ENCODE measurements around the gene KDM1A. TPM values are rescaled to one million over a fixed set of nuclear protein-coding genes. Genes with fewer than 3 reads are reported as not detected.

Gene KDM1A
- total and polyA plus RNA-seq, 9 of the 15 experiments (the other 6 are each of a cell fraction or from before 2014, with no cell fraction given), result 59.2 to 181 (median 168) TPM

DNA sequence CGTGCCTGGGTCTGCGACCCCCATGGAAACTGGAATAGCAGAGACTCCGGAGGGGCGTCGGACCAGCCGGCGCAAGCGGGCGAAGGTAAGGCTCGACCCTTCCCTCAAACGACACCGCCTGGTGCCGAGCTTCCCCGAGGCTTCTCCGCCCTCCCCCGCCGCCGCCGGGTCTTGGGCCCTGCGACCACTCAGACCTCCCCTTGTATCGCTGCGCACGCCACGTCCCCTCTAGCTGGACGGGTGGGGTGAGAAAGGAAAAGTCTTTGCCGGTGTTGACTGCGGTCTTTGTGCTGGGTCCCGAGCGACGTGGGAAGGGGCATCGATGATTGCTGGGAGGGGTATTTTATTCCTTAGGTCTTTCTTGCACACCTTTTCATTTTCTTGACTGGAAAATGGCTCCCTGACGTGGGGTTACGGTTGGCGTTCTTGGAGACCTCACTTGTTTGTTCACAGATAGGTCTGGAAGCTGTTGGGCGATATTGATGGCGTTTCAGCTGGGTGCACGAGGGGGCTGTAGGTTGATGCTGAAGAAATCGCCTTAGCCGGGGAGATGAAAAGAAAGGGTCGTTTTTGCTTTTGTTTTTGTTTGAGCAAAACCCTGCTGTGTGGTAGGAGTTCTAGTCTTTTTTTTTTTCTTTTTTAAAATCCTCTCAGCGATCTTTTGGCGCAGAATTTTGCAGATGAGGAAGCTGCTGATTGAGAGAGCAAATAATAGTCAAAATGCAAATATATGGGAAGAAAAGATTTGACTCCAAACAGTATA is 776 bp downstream of the KDM1A start (continued):
- TF ChIP-seq ZNF644 (tag; IDR thresholded peaks at IDR 0.05; ENCODE audit: low read depth) (no peak), PHF20 (IDR thresholded peaks at IDR 0.05; ENCODE audit: partially characterized antibody) (no peak), PHF21A (IDR thresholded peaks at IDR 0.05; ENCODE audit: borderline replicate concordance, low read depth) (no peak), ZNF408 (CRISPR knock-in tag; IDR thresholded peaks at IDR 0.05; ENCODE audit: low read depth) (no peak), ARID3B (CRISPR knock-in tag; IDR thresholded peaks at IDR 0.05; ENCODE audit: borderline replicate concordance) (no peak), SMAD2 (IDR thresholded peaks at IDR 0.05; ENCODE audit: low read depth, low read length) (no peak), ZBTB8A (IDR thresholded peaks at IDR 0.05; ENCODE audit: partially characterized antibody) (no peak), RAD21 (CRISPR knock-in tag; conservative IDR thresholded peaks at IDR 0.05 in 1 of 2, IDR thresholded peaks at IDR 0.05 in 1 of 2) (no peak), SRSF1 (IDR thresholded peaks at IDR 0.05; ENCODE audit: low read depth, low read length) (no peak), ZNF561 (CRISPR knock-in tag; conservative IDR thresholded peaks at IDR 0.05) (no peak), NFIX (CRISPR knock-in tag; IDR thresholded peaks at IDR 0.05; ENCODE audit: low read depth) (no peak), MTA3 (IDR thresholded peaks at IDR 0.05; ENCODE audit: borderline replicate concordance) (no peak), ZNF124 (CRISPR knock-in tag; IDR thresholded peaks at IDR 0.05) (no peak), BACH1 (tag; IDR thresholded peaks at IDR 0.05) (no peak), POU5F1 (IDR thresholded peaks at IDR 0.05; ENCODE audit: borderline replicate concordance, low read depth, low read length, partially characterized antibody) (no peak), POLR2H (tag; IDR thresholded peaks at IDR 0.05; ENCODE audit: low read depth) (no peak), FOXM1 (IDR thresholded peaks at IDR 0.05; ENCODE audit: low read depth) (no peak), FOXM1 (CRISPR knock-in tag; IDR thresholded peaks at IDR 0.05; ENCODE audit: low read depth) (no peak), ZMIZ1 (IDR thresholded peaks at IDR 0.05; ENCODE audit: low read depth in 2 of 2, low read length in 2 of 2) (no peak), SAFB2 (IDR thresholded peaks at IDR 0.05; ENCODE audit: borderline replicate concordance, low read depth, low read length, severe bottlenecking) (no peak)
- TF ChIP-seq, protein P1, sequence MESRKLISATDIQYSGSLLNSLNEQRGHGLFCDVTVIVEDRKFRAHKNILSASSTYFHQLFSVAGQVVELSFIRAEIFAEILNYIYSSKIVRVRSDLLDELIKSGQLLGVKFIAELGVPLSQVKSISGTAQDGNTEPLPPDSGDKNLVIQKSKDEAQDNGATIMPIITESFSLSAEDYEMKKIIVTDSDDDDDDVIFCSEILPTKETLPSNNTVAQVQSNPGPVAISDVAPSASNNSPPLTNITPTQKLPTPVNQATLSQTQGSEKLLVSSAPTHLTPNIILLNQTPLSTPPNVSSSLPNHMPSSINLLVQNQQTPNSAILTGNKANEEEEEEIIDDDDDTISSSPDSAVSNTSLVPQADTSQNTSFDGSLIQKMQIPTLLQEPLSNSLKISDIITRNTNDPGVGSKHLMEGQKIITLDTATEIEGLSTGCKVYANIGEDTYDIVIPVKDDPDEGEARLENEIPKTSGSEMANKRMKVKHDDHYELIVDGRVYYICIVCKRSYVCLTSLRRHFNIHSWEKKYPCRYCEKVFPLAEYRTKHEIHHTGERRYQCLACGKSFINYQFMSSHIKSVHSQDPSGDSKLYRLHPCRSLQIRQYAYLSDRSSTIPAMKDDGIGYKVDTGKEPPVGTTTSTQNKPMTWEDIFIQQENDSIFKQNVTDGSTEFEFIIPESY (CRISPR knock-in tag; IDR thresholded peaks at IDR 0.05), result no peak

Data from K562 (cell line).